Upper lobe of left lung (tissue), 4 donors: Measurements from ENCODE around the gene CHP2.

Experiments used
- CTCF ChIP-seq, 6 experiments: fragments of 450-650 bp in 4 of 6; fragments of 200-600 bp in 2 of 6; sonication (generic) in 2 of 6; IDR thresholded peaks; one replicate each; pipeline ENCODE4 v1.5.1; 2016 to 2019; ENCODE audit warnings: antibody characterized with exemption in 6 of 6
- EP300 ChIP-seq, 4 donors: sonication (generic); formaldehyde crosslinking; IDR thresholded peaks; one replicate each; pipeline ENCODE4 v1.5.1; 2017; ENCODE audit warnings: antibody characterized with exemption in 4 of 4, control low read depth in 2 of 4
- POLR2A ChIP-seq, 4 donors: fragments of 450-650 bp; IDR thresholded peaks; one replicate each; pipeline ENCODE4 v1.5.1; 2016 to 2017; ENCODE audit warnings: antibody characterized with exemption in 4 of 4, mild to moderate bottlenecking in 2 of 4

- TF ChIP-seq CTCF (IDR thresholded peaks at IDR 0.05) (no peak), EP300 (IDR thresholded peaks at IDR 0.05) (no peak), POLR2A (IDR thresholded peaks at IDR 0.05) (no peak)
These were observed 28.1 kb upstream of the CHP2 start for GRCh38 chr16:23726710-23727109.
